Measurements from ENCODE around the gene TMCC3. TPM values are rescaled to one million over a fixed set of nuclear protein-coding genes. Genes with fewer than 3 reads are reported as not detected.

Gene TMCC3
- total RNA-seq, 2 experiments from 2014 or later, result 5.7 to 9.4 TPM

DNA sequence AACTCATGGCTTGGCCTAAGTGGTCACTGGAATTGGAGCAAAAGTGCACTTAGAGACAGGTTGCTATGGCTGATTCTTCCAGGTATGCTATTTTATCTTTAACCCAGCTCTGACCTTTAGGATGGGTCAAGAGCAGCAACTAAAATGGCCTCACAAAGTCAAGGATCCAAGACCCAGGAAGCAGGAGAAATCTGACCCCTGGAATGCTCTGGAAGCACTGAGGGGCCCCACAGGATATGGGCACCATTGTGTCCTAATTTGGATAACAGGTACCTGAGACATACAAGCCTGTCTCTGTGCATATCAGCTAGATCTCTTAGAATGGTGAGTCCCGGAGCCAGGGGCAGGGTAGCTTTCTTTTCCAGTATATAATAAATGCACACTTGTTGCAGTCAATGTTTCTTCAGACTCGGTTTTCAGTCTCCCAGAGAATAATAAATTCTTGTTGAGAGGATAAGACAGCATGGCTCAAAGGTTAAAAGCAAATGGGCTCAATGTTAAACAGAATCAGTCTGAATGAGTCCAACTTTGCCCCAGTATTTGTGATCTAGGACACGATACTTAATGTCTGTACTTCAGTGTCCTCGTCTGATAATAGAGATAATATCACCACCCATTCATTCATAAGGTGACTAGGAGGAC lies 29.3 kb upstream of the TMCC3 start:
- no peaks in the 10 kb centered on the region for H3K9me3 ChIP-seq (ENCODE audit: low read length)
- no peak overlapping the region for H3K4me2 ChIP-seq (ENCODE audit: low read length)
- peaks cover 13% of the 10 kb centered on the region for H3K4me1 ChIP-seq (ENCODE audit: insufficient read depth, low read length, poor library complexity, severe bottlenecking)
- H3K36me3 ChIP-seq (ENCODE audit: insufficient read depth, low read length), result no peaks in the 10 kb centered on the region
- no TSS peak for BruUV-seq (replicated peaks)
- no peaks in the 10 kb centered on the region for H4K20me1 ChIP-seq (ENCODE audit: insufficient read depth, low read length)
- H2AFZ ChIP-seq (ENCODE audit: low read length), result no peak overlapping the region
- H3K9me2 ChIP-seq (ENCODE audit: insufficient read depth, low read length), result no peaks in the 10 kb centered on the region
- intact Hi-C loops (cut with micrococcal nuclease; ENCODE audit: unreplicated experiment), result no loop called here
- no peak for TF ChIP-seq EZH2phosphoT487 (IDR thresholded peaks at IDR 0.05; ENCODE audit: borderline replicate concordance, low read depth, low read length)
- TF ChIP-seq, protein P1, sequence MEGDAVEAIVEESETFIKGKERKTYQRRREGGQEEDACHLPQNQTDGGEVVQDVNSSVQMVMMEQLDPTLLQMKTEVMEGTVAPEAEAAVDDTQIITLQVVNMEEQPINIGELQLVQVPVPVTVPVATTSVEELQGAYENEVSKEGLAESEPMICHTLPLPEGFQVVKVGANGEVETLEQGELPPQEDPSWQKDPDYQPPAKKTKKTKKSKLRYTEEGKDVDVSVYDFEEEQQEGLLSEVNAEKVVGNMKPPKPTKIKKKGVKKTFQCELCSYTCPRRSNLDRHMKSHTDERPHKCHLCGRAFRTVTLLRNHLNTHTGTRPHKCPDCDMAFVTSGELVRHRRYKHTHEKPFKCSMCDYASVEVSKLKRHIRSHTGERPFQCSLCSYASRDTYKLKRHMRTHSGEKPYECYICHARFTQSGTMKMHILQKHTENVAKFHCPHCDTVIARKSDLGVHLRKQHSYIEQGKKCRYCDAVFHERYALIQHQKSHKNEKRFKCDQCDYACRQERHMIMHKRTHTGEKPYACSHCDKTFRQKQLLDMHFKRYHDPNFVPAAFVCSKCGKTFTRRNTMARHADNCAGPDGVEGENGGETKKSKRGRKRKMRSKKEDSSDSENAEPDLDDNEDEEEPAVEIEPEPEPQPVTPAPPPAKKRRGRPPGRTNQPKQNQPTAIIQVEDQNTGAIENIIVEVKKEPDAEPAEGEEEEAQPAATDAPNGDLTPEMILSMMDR (conservative IDR thresholded peaks at IDR 0.05; ENCODE audit: low read length), result no peak
- ChIA-PET CTCF (ENCODE audit: unreplicated experiment) (no interaction called here), POLR2A (no interaction called here)
- H3K79me2 ChIP-seq (ENCODE audit: insufficient read depth, low read depth, low read length), result no peaks in the 10 kb centered on the region
- H3K4me3 ChIP-seq (ENCODE audit: low read depth, low read length, poor library complexity, severe bottlenecking), result no peak overlapping the region
- no peak overlapping the region for H3K27ac ChIP-seq (ENCODE audit: low read depth, low read length, poor library complexity, severe bottlenecking)
- DNase-seq (ENCODE audit: low spot score), result no peak

DNA sequence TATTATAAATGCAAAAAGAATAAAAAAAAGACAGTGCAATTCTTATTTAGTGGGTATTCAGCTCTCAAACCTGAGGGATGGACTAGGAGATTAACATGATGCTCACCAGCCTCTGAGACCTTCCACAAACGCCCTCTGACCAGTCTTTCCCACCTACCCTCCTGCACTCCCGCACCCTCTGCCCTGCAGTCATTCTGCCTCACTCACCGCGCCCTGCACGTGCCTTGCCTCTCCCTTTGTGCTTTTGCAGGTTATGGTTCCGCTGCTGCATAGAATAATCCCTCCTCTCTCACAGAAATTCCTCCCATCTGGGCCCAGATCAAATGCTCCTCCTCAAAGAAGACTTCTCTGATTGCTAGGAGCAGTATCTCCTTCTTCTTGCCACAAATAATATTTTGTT lies 28.5 kb upstream of the TMCC3 start:
- TF ChIP-seq EZH2phosphoT487 (IDR thresholded peaks at IDR 0.05; ENCODE audit: borderline replicate concordance, low read depth, low read length), result no peak
- TF ChIP-seq, protein P1 (conservative IDR thresholded peaks at IDR 0.05; ENCODE audit: low read length), result no peak
- ChIA-PET POLR2A (interaction anchor here (0.5 to 0.7 kb wide), 3 partner anchors 294 to 544 kb away, joined by 3 to 4 read pairs (median 3); no protein-coding TSS in a partner anchor), CTCF (ENCODE audit: unreplicated experiment) (no interaction called here)
- no peaks in the 10 kb centered on the region for H3K36me3 ChIP-seq (ENCODE audit: insufficient read depth, low read length)
- no peaks in the 10 kb centered on the region for H3K79me2 ChIP-seq (ENCODE audit: insufficient read depth, low read depth, low read length)
- H3K4me2 ChIP-seq (ENCODE audit: low read length), result no peak overlapping the region
- no peaks in the 10 kb centered on the region for H3K9me3 ChIP-seq (ENCODE audit: low read length)
- H3K9me2 ChIP-seq (ENCODE audit: insufficient read depth, low read length), result no peaks in the 10 kb centered on the region
- H3K4me3 ChIP-seq (ENCODE audit: low read depth, low read length, poor library complexity, severe bottlenecking), result no peak overlapping the region
- H2AFZ ChIP-seq (ENCODE audit: low read length), result no peak overlapping the region
- no peak overlapping the region for H3K27ac ChIP-seq (ENCODE audit: low read depth, low read length, poor library complexity, severe bottlenecking)
- intact Hi-C loops (cut with micrococcal nuclease; ENCODE audit: unreplicated experiment), result no loop called here
- DNase-seq (ENCODE audit: low spot score), result no peak
- H3K4me1 ChIP-seq (ENCODE audit: insufficient read depth, low read length, poor library complexity, severe bottlenecking), result peaks cover 13% of the 10 kb centered on the region
- no TSS peak for BruUV-seq (replicated peaks)
- no peaks in the 10 kb centered on the region for H4K20me1 ChIP-seq (ENCODE audit: insufficient read depth, low read length)

DNA sequence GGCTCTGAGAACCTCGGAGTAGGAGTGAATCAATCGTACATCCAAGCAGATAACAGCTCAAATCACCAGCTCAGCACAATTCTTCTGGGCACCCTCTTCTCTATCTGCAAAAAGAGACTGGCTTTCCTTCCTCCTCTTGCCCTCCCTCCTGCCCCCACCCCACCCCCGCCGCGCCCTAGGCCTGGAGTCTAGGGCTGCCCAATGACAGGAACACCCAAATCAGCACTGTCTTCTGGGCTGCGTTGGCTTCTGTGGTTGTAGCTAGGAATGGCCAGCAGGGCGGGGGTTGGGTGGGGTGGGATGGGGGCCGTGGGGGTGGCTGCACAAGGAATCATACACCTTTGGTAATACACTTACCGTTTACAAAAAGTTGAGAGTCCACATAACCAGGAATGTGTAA lies 28.0 kb upstream of the TMCC3 start:
- H3K79me2 ChIP-seq (ENCODE audit: insufficient read depth, low read depth, low read length), result no peaks in the 10 kb centered on the region
- POLR2A ChIA-PET, result interaction anchor here (0.6 to 0.7 kb wide), 2 partner anchors 295 to 311 kb away, joined by 3 read pairs; no protein-coding TSS in a partner anchor
- H3K9me2 ChIP-seq (ENCODE audit: insufficient read depth, low read length), result no peaks in the 10 kb centered on the region
- H3K36me3 ChIP-seq (ENCODE audit: insufficient read depth, low read length), result no peaks in the 10 kb centered on the region
- H2AFZ ChIP-seq (ENCODE audit: low read length), result no peak overlapping the region
- H3K9me3 ChIP-seq (ENCODE audit: low read length), result no peaks in the 10 kb centered on the region
- CTCF ChIA-PET (ENCODE audit: unreplicated experiment), result no interaction called here
- peaks cover 12% of the 10 kb centered on the region for H3K4me1 ChIP-seq (ENCODE audit: insufficient read depth, low read length, poor library complexity, severe bottlenecking)
- intact Hi-C loops (cut with micrococcal nuclease; ENCODE audit: unreplicated experiment), result no loop called here
- no TSS peak for BruUV-seq (replicated peaks)
- no peak overlapping the region for H3K4me3 ChIP-seq (ENCODE audit: low read depth, low read length, poor library complexity, severe bottlenecking)
- H3K4me2 ChIP-seq (ENCODE audit: low read length), result no peak overlapping the region
- no peak for DNase-seq (ENCODE audit: low spot score)
- no peaks in the 10 kb centered on the region for H4K20me1 ChIP-seq (ENCODE audit: insufficient read depth, low read length)
- no peak for TF ChIP-seq EZH2phosphoT487 (IDR thresholded peaks at IDR 0.05; ENCODE audit: borderline replicate concordance, low read depth, low read length)
- TF ChIP-seq, protein P1 (conservative IDR thresholded peaks at IDR 0.05; ENCODE audit: low read length), result no peak
- no peak overlapping the region for H3K27ac ChIP-seq (ENCODE audit: low read depth, low read length, poor library complexity, severe bottlenecking)

Measured in OCI-LY7 (cell line).